HepG2 (cell line): ENCODE data around the gene STUB1. TPM values are rescaled to one million over a fixed set of nuclear protein-coding genes. Genes with fewer than 3 reads are reported as not detected.

Experiments used
- DR1 ChIP-seq: sonication (generic); formaldehyde crosslinking; IDR thresholded peaks from 2 replicates; pipeline ENCODE4 v1.8.0; 2021; ENCODE audit warnings: mild to moderate bottlenecking, missing genetic modification reagents, inconsistent platforms
- EHMT2 ChIP-seq: fragments of 200-600 bp; sonication (generic); IDR thresholded peaks from 2 replicates; pipeline ENCODE4 v1.7.0; 2017; ENCODE audit warnings: antibody characterized with exemption, low read depth, low read length, borderline replicate concordance
- MED8 ChIP-seq: sonication (generic); formaldehyde crosslinking; IDR thresholded peaks from 2 replicates; pipeline ENCODE4 v1.8.1; 2023; ENCODE audit warnings: mild to moderate bottlenecking, missing genetic modification reagents; ENCODE audit not compliant: insufficient replicate concordance
- NBN ChIP-seq: fragments of 450-650 bp; conservative IDR thresholded peaks from 2 replicates; pipeline ENCODE4 v1.6.1; 2017
- NR2F6 ChIP-seq, 2 experiments: IDR thresholded peaks; 2 replicates each; pipeline ENCODE4 v1.6.1; 2016; ENCODE audit warnings: antibody characterized with exemption in 1 of 2, mild to moderate bottlenecking in 1 of 2
- SP1 ChIP-seq, 2 experiments: fragments of 450-650 bp in 1 of 2; sonication (generic) in 1 of 2; formaldehyde crosslinking in 1 of 2; IDR thresholded peaks; 2 replicates each; pipeline versions ENCODE4 v1.4.0 to v1.6.1; 2016 to 2020; ENCODE audit warnings: missing genetic modification reagents in 1 of 2
- ZIK1 ChIP-seq: sonication (generic); formaldehyde crosslinking; IDR thresholded peaks from 2 replicates; pipeline ENCODE4 v1.5.0; 2020; ENCODE audit warnings: mild to moderate bottlenecking, low read depth, missing genetic modification reagents, borderline replicate concordance
- ZNF367 ChIP-seq: sonication (generic); formaldehyde crosslinking; IDR thresholded peaks from 2 replicates; pipeline ENCODE4 v1.4.0; 2020; ENCODE audit warnings: missing genetic modification reagents, borderline replicate concordance
- ZNF44 ChIP-seq: sonication (generic); formaldehyde crosslinking; IDR thresholded peaks from 2 replicates; pipeline ENCODE4 v1.5.1; 2020; ENCODE audit warnings: mild to moderate bottlenecking, missing genetic modification reagents
- ZNF451 ChIP-seq: sonication (generic); formaldehyde crosslinking; IDR thresholded peaks from 2 replicates; pipeline ENCODE4 v1.5.0; 2020; ENCODE audit warnings: mild to moderate bottlenecking, missing genetic modification reagents
- ZNF558 ChIP-seq: sonication (generic); formaldehyde crosslinking; IDR thresholded peaks from 2 replicates; pipeline ENCODE4 v1.9.0; 2022; ENCODE audit warnings: mild to moderate bottlenecking, missing genetic modification reagents, borderline replicate concordance
- polyA plus RNA-seq, 8 experiments: library from polyadenylated mRNA; depleted of rRNA in 3 of 8; stranded (reverse) in 7 of 8; unstranded in 1 of 8; fragments of >200 nt; fragmentation: Illumina TruSeq in 4 of 8; extraction: Trizol in 4 of 8; gene quantifications; 2 replicates each; pipeline versions ENCODE4 v1.2.1 to v1.2.3, GENCODE V29; 2011 to 2016; ENCODE audit warnings: low read depth in 4 of 8, missing spikeins in 1 of 8, mixed read lengths in 1 of 8; ENCODE audit not compliant: insufficient read depth in 1 of 8
- total RNA-seq, 5 experiments: library from RNA; depleted of rRNA; stranded (reverse); fragments of >200 nt; fragmentation: Illumina TruSeq; extraction: Trizol; gene quantifications; 2 replicates each; pipeline ENCODE4 v1.2.3, GENCODE V29; 2016; ENCODE audit warnings: low read depth in 1 of 5
- TF ChIP-seq, protein P1 (sequence below): sonication (generic); formaldehyde crosslinking; IDR thresholded peaks from 2 replicates; pipeline ENCODE4 v1.5.1; 2020; ENCODE audit warnings: mild to moderate bottlenecking, missing genetic modification reagents
- TF ChIP-seq, protein P2 (sequence below): IDR thresholded peaks from 2 replicates; pipeline ENCODE4 v1.6.1; 2016; ENCODE audit warnings: missing genetic modification reagents, missing compliant biosample characterization
- TF ChIP-seq, protein P3 (sequence below): sonication (generic); formaldehyde crosslinking; IDR thresholded peaks from 2 replicates; pipeline ENCODE4 v1.4.0; 2020; ENCODE audit warnings: missing genetic modification reagents
- TF ChIP-seq, protein P4 (sequence below): IDR thresholded peaks from 2 replicates; pipeline ENCODE4 v1.4.0; 2020; ENCODE audit warnings: mild to moderate bottlenecking, missing genetic modification reagents
- TF ChIP-seq, protein P5 (sequence below): sonication (generic); formaldehyde crosslinking; IDR thresholded peaks from 2 replicates; pipeline ENCODE4 v1.5.0; 2020; ENCODE audit warnings: missing genetic modification reagents

Gene STUB1
- total and polyA plus RNA-seq, 2 of the 13 experiments (the other 11 are each of a cell fraction or from before 2014, with no cell fraction given) = 52.9 to 78.2 TPM

DNA sequence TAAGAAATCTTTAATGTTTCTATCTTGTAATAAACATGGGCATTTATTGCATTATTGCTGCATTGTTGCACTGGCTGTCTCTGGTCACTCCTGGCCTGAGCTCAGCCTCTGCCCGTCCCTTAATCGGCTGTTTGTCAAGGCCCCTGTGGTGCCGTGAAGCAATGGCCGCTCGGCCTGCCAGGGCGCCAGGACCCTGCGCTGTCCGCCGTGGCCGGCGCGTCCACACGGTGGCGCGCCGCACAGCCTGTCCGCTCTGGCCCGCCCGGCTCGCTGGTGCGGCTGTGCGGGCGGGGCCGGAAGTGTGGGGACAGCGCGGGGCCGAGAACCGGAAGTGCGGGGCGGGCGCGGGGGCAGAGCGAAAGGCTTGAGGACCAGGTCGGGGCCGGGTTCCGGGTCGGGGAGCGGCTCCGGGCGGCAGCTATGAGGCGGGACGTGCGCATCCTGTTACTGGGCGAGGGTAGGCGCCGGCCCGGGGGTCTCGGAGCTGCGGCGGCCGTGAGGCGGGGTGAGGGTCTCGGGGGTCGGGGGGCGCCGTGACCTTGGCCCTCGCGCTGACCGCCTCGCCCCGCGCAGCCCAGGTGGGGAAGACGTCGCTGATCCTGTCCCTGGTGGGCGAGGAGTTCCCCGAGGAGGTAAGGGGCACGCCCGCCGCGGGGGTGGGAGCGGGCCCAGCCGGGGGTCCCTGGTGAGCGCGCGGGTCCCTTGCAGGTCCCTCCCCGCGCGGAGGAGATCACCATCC, 12.3 kb upstream of the STUB1 start, which contains the start of gene RHOT2 (continued):
- TF ChIP-seq, protein P1, sequence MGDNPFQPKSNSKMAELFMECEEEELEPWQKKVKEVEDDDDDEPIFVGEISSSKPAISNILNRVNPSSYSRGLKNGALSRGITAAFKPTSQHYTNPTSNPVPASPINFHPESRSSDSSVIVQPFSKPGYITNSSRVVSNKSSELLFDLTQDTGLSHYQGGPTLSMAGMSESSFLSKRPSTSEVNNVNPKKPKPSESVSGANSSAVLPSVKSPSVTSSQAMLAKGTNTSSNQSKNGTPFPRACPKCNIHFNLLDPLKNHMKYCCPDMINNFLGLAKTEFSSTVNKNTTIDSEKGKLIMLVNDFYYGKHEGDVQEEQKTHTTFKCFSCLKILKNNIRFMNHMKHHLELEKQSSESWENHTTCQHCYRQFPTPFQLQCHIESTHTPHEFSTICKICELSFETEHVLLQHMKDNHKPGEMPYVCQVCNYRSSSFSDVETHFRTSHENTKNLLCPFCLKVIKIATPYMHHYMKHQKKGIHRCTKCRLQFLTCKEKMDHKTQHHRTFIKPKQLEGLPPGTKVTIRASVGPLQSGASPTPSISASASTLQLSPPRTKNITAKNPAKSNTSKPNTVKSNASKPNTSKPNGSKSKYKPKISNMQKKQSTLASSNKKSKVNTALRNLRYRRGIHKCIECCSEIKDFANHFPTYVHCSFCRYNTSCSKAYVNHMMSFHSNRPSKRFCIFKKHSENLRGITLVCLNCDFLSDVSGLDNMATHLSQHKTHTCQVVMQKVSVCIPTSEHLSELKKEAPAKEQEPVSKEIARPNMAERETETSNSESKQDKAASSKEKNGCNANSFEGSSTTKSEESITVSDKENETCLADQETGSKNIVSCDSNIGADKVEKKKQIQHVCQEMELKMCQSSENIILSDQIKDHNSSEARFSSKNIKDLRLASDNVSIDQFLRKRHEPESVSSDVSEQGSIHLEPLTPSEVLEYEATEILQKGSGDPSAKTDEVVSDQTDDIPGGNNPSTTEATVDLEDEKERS (CRISPR knock-in tag) = no peak
- TF ChIP-seq, protein P2, sequence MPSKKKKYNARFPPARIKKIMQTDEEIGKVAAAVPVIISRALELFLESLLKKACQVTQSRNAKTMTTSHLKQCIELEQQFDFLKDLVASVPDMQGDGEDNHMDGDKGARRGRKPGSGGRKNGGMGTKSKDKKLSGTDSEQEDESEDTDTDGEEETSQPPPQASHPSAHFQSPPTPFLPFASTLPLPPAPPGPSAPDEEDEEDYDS (CRISPR knock-in tag) = peak; percentile 61; the same call in 1 of the 2 replicates
- TF ChIP-seq, protein P3, sequence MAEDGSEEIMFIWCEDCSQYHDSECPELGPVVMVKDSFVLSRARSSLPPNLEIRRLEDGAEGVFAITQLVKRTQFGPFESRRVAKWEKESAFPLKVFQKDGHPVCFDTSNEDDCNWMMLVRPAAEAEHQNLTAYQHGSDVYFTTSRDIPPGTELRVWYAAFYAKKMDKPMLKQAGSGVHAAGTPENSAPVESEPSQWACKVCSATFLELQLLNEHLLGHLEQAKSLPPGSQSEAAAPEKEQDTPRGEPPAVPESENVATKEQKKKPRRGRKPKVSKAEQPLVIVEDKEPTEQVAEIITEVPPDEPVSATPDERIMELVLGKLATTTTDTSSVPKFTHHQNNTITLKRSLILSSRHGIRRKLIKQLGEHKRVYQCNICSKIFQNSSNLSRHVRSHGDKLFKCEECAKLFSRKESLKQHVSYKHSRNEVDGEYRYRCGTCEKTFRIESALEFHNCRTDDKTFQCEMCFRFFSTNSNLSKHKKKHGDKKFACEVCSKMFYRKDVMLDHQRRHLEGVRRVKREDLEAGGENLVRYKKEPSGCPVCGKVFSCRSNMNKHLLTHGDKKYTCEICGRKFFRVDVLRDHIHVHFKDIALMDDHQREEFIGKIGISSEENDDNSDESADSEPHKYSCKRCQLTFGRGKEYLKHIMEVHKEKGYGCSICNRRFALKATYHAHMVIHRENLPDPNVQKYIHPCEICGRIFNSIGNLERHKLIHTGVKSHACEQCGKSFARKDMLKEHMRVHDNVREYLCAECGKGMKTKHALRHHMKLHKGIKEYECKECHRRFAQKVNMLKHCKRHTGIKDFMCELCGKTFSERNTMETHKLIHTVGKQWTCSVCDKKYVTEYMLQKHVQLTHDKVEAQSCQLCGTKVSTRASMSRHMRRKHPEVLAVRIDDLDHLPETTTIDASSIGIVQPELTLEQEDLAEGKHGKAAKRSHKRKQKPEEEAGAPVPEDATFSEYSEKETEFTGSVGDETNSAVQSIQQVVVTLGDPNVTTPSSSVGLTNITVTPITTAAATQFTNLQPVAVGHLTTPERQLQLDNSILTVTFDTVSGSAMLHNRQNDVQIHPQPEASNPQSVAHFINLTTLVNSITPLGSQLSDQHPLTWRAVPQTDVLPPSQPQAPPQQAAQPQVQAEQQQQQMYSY (CRISPR knock-in tag) = 0 out of 2 replicates have a peak, but pooled peaks have one; percentile 35
- TF ChIP-seq MED8 (no peak), NR2F6 (IDR thresholded peaks at IDR 0.05) (no peak), NR2F6 (CRISPR knock-in tag; IDR thresholded peaks at IDR 0.05) (peak; percentile 39; the same call in 1 of the 2 replicates), ZNF367 (no peak), ZNF44 (CRISPR knock-in tag) (no peak), DR1 (CRISPR knock-in tag) (peak; percentile 45; the same call in 1 of the 2 replicates), ZIK1 (CRISPR knock-in tag) (peak; percentile 94; the same call in 1 of the 2 replicates), SP1 (IDR thresholded peaks at IDR 0.05) (no peak), SP1 (CRISPR knock-in tag; IDR thresholded peaks at IDR 0.05) (peak; percentile 80), ZNF558 (peak; percentile 9; the same call in 1 of the 2 replicates), ZNF451 (peak; percentile 78; the same call in 1 of the 2 replicates), EHMT2 (no peak), NBN (no peak)
- TF ChIP-seq, protein P4, sequence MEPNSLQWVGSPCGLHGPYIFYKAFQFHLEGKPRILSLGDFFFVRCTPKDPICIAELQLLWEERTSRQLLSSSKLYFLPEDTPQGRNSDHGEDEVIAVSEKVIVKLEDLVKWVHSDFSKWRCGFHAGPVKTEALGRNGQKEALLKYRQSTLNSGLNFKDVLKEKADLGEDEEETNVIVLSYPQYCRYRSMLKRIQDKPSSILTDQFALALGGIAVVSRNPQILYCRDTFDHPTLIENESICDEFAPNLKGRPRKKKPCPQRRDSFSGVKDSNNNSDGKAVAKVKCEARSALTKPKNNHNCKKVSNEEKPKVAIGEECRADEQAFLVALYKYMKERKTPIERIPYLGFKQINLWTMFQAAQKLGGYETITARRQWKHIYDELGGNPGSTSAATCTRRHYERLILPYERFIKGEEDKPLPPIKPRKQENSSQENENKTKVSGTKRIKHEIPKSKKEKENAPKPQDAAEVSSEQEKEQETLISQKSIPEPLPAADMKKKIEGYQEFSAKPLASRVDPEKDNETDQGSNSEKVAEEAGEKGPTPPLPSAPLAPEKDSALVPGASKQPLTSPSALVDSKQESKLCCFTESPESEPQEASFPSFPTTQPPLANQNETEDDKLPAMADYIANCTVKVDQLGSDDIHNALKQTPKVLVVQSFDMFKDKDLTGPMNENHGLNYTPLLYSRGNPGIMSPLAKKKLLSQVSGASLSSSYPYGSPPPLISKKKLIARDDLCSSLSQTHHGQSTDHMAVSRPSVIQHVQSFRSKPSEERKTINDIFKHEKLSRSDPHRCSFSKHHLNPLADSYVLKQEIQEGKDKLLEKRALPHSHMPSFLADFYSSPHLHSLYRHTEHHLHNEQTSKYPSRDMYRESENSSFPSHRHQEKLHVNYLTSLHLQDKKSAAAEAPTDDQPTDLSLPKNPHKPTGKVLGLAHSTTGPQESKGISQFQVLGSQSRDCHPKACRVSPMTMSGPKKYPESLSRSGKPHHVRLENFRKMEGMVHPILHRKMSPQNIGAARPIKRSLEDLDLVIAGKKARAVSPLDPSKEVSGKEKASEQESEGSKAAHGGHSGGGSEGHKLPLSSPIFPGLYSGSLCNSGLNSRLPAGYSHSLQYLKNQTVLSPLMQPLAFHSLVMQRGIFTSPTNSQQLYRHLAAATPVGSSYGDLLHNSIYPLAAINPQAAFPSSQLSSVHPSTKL (CRISPR knock-in tag) = peak; percentile 10; the same call in 1 of the 2 replicates
- TF ChIP-seq, protein P5, sequence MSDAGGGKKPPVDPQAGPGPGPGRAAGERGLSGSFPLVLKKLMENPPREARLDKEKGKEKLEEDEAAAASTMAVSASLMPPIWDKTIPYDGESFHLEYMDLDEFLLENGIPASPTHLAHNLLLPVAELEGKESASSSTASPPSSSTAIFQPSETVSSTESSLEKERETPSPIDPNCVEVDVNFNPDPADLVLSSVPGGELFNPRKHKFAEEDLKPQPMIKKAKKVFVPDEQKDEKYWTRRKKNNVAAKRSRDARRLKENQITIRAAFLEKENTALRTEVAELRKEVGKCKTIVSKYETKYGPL (CRISPR knock-in tag) = no peak
